Activated naive CD8-positive, alpha-beta T cell treated with anti-CD3 and anti-CD28 coated beads, Interleukin-2, amount 10 ng/mL, durations not matched to agents 7 days and 5 days (primary cell): ENCODE data around the gene RGPD6. TPM values are rescaled to one million over a fixed set of nuclear protein-coding genes. Genes with fewer than 3 reads are reported as not detected.
"Not testable (repeated sequence)": the region's sequence is repeated elsewhere in the genome, so short reads cannot be mapped to it uniquely, and the experiment has no call there.

Source experiments
- ATAC-seq: fragments of 150-1000 bp; cut with Tn5 transposase; one replicate; pipeline ENCODE4 v1.10.0; 2021; ENCODE audit warnings: low read depth, moderate library complexity
- POLR2A ChIA-PET: fragments of 350-600 bp; sonication (Branson Sonifier 250); formaldehyde crosslinking; loops from one replicate; lab custom pipeline; 2021; ENCODE audit warnings: antibody characterized with exemption; lab: Charles Lee
- DNase-seq: peaks from one replicate; pipeline ENCODE4 v3.0.0; 2021
- H3K27ac Mint-ChIP-seq: one replicate; pipeline ENCODE4 v1.8.0; 2022; ENCODE audit warnings: mild to moderate bottlenecking, mixed read lengths
- H3K27me3 Mint-ChIP-seq: one replicate; pipeline ENCODE4 v1.8.0; 2022; ENCODE audit warnings: mild to moderate bottlenecking, moderate library complexity, mixed read lengths
- H3K36me3 Mint-ChIP-seq: one replicate; pipeline ENCODE4 v1.8.0; 2021; ENCODE audit warnings: mild to moderate bottlenecking, mixed read lengths
- H3K4me1 Mint-ChIP-seq: one replicate; pipeline ENCODE4 v1.8.0; 2021; ENCODE audit warnings: mixed read lengths
- H3K4me3 Mint-ChIP-seq: one replicate; pipeline ENCODE4 v1.8.0; 2022; ENCODE audit warnings: mild to moderate bottlenecking, moderate library complexity, mixed read lengths
- H3K9me3 Mint-ChIP-seq: one replicate; pipeline ENCODE4 v1.8.0; 2021; ENCODE audit warnings: mixed read lengths
- total RNA-seq, 2 experiments: library from RNA; stranded (reverse); gene quantifications; one replicate each; pipeline ENCODE4 v1.2.3, GENCODE V29; 2021

Gene RGPD6
- total RNA-seq, 2 experiments from 2014 or later: 6.3 to 15.5 TPM

GRCh38 chr2:110472171-110473058, 104.6 kb downstream of the RGPD6 start, which contains the start of gene LIMS4:
TSS of gene LIMS4 (minus strand) at chr2:110472816. CDS start at chr2:110472778, 38 bp downstream.
- H3K27ac Mint-ChIP-seq, POLR2A ChIA-PET, DNase-seq, H3K4me1 Mint-ChIP-seq, H3K36me3 Mint-ChIP-seq, H3K9me3 Mint-ChIP-seq, H3K4me3 Mint-ChIP-seq, ATAC-seq, H3K27me3 Mint-ChIP-seq: not testable (repeated sequence)

- H3K27ac Mint-ChIP-seq, H3K9me3 Mint-ChIP-seq, POLR2A ChIA-PET, H3K4me1 Mint-ChIP-seq, H3K36me3 Mint-ChIP-seq, ATAC-seq, H3K4me3 Mint-ChIP-seq, H3K27me3 Mint-ChIP-seq, DNase-seq: not testable (repeated sequence)
Observed at GRCh38 chr2:110468921-110469320, 108.1 kb downstream of the RGPD6 start.

GRCh38 chr2:110465312-110465711, 111.7 kb downstream of the RGPD6 start:
- DNase-seq, POLR2A ChIA-PET, H3K36me3 Mint-ChIP-seq, H3K4me3 Mint-ChIP-seq, H3K4me1 Mint-ChIP-seq, H3K27me3 Mint-ChIP-seq, H3K9me3 Mint-ChIP-seq, H3K27ac Mint-ChIP-seq, ATAC-seq: not testable (repeated sequence)

Other genes starting within 250 kb of the RGPD6 start
- gene LIMS4, start 104.4 kb downstream of the RGPD6 start, total RNA-seq: 1 to 10 TPM in 1 of 2 experiments, under 1 TPM in 1; 0.88 to 1.1 TPM
- gene BUB1, start 100.8 kb upstream of the RGPD6 start, total RNA-seq: 10 to 100 TPM; 89.3 to 91.9 TPM
- gene ACOXL, start 155.4 kb upstream of the RGPD6 start, total RNA-seq: not detected